OCI-LY7 (cell line): ENCODE measurements around the gene TTLL5.

Experiments
- CTCF ChIP-seq: fragments of 200-600 bp; sonication (generic); conservative IDR thresholded peaks from 2 replicates; pipeline ENCODE4 v1.5.1; 2014; ENCODE audit warnings: mild to moderate bottlenecking, antibody characterized with exemption, low read length, moderate library complexity, mixed read lengths
- EZH2phosphoT487 ChIP-seq: fragments of 200-600 bp; sonication (generic); IDR thresholded peaks from 2 replicates; pipeline ENCODE4 v1.6.1; 2018; ENCODE audit warnings: low read depth, borderline replicate concordance, mild to moderate bottlenecking, mixed run types, antibody characterized with exemption, low read length, moderate library complexity, mixed read lengths

GRCh38 chr14:75971509-75971908, 310.5 kb downstream of the TTLL5 start:
- no peak for TF ChIP-seq CTCF
- TF ChIP-seq EZH2phosphoT487 = no peak
